Retinal pigment epithelial cell (primary cell): ENCODE measurements around the gene AKR1B1.

ENCODE experiments used
- DNase-seq: peaks from one replicate; pipeline ENCODE4 v3.0.0-alpha.2; 2010; ENCODE audit warnings: low read depth
- H3K4me3 ChIP-seq: 2 replicates; pipeline ENCODE4 v1.5.1; 2011; ENCODE audit warnings: mild to moderate bottlenecking, low read length, control low read depth, moderate library complexity
- TF ChIP-seq, protein P1 (sequence below): conservative IDR thresholded peaks from 2 replicates; pipeline ENCODE4 v1.5.1; 2011; ENCODE audit warnings: low read depth, low read length, control low read depth, inconsistent platforms

The AKR1B1 gene

DNA sequence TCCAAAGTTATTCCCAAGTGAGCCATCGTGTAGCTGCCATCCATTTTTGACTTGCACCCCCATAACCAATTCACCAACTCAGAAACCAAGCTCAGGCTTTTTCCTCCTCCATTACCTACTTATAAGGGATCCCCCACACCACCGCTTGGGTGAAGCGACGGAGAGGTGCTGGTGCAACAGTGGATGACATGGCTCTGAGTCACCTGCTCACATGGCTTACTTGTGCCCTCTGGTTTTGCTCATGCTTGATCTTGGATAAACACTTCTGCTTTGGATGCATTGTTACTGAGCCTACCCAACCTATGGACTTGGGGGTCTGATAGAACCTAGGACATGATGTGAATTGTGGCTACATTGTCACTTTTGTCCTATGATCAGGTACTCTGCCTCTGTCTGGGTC lies 12.0 kb upstream of the AKR1B1 start:
- TF ChIP-seq, protein P1, sequence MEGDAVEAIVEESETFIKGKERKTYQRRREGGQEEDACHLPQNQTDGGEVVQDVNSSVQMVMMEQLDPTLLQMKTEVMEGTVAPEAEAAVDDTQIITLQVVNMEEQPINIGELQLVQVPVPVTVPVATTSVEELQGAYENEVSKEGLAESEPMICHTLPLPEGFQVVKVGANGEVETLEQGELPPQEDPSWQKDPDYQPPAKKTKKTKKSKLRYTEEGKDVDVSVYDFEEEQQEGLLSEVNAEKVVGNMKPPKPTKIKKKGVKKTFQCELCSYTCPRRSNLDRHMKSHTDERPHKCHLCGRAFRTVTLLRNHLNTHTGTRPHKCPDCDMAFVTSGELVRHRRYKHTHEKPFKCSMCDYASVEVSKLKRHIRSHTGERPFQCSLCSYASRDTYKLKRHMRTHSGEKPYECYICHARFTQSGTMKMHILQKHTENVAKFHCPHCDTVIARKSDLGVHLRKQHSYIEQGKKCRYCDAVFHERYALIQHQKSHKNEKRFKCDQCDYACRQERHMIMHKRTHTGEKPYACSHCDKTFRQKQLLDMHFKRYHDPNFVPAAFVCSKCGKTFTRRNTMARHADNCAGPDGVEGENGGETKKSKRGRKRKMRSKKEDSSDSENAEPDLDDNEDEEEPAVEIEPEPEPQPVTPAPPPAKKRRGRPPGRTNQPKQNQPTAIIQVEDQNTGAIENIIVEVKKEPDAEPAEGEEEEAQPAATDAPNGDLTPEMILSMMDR, result no peak
- H3K4me3 ChIP-seq, result no peak overlapping the region
- no peak for DNase-seq

DNA sequence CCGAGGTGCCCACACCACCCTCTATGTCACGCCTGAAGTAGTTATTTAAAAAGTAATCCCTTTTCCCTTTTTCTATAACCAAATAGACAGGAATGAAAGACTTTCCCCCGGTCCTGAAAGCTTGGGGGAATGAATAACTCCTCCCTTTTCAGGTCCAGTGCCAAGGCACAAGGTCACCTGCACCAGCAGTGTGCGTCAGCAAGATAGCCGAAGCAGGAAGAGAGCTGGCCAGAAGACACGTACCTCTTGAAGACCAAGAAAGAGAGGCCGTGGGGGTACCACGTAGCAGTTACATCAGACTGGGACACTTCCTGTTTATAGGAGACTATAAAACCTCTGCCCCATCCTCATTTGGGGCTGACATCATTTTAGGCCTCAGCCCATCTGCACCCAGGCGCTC lies 10.7 kb upstream of the AKR1B1 start:
- DNase-seq, result no peak
- no peak overlapping the region for H3K4me3 ChIP-seq
- TF ChIP-seq, protein P1, result no peak

DNA sequence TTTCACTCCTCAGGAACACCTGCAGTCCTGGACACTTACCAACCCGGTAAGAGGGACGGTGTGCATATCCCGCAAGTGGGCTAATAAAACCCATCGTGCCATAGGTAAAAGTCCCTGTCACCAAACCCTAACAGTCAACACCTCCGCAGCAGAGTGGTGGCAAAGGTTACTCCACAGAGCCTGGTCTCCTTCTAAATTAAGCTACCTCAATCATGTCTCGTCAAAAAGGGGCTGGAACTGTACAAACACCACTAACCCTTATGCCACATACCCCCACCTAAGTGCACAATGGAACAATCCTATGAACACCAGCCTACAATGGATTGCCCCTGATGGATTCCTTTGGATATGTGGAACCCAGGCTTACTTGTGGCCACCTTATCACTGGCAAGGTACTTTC lies 9.6 kb upstream of the AKR1B1 start:
- no peak for DNase-seq
- TF ChIP-seq, protein P1, result no peak
- H3K4me3 ChIP-seq, result no peak overlapping the region

DNA sequence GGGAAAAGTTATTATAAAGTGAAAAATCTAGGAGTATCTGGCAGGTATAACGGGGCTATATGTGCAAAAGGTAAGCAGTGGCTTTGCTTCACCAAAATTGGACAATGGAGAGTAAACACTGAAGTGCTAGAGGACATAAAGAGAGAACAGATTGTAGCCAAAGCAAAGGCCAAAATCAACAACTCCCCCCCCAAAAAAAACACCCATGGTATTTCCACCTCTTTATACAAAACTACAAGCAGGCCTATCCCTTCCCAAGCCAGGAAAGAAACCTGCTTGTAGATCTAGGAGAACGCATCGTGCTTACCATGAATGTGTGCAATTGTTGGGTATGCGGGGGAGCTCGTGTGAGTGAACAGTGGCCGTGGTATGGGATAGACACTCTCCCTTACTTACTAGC lies 9.2 kb upstream of the AKR1B1 start:
- TF ChIP-seq, protein P1, result no peak
- DNase-seq, result no peak
- no peak overlapping the region for H3K4me3 ChIP-seq

DNA sequence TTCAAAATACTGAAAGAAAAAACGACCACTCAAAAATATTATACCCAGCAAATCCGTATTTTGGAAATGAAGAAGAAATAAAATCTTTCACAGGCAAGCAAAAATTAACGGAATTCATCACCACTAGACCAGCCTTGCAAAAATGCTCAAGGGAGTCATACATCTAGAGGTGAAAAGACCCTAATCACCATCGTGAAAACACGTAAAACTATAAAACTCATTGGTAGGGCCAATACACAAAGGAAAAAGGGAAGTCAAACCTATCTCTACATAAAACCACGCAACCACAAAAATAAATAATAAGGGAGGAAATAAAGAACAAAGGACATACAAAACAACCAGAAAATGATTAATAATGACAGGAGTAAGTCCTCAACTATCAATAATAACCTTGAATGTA lies 6.6 kb upstream of the AKR1B1 start:
- DNase-seq, result no peak
- no peak overlapping the region for H3K4me3 ChIP-seq
- TF ChIP-seq, protein P1, result no peak

DNA sequence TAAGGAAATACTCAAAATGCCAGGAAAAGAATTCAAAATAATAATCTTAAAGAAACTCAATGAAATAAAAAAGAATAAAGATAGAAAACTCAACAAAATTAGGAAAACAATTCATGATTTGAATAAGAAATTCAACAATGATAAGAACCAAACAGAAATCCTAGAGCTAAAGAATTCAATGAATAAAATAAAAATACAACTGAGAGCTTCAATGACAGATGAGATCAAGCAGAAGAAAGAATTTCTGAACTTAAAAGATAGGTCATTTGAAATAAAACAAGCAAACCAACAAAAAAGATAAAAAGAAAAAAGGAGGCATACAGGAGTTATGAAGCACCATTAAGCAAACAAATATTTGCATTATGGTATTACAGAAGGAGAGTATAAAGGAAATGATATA lies 5.6 kb upstream of the AKR1B1 start:
- no peak for DNase-seq
- TF ChIP-seq, protein P1, result no peak
- H3K4me3 ChIP-seq, result no peak overlapping the region

DNA sequence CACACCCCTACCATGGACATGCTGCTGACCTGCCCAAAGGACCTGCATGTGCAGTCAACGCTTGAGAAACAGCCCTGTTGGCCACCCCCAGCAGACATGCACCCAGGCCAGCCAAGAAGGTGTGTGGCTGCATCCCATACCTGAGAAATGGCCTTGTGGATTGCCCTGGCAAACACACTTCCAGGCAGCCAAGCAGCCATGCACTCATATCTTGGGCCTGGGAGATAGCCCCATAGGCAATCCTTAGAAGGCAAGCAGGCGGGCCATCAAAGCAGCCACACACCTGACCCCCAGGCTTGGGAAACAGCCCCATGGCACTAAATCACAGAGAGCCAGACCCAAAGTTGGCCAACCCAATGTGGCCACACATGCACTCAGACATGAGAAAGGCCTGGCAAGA lies 4.9 kb upstream of the AKR1B1 start:
- H3K4me3 ChIP-seq, result no peak overlapping the region
- DNase-seq, result no peak
- TF ChIP-seq, protein P1, result no peak
